SK-N-SH (cell line): ENCODE measurements around the gene PIEZO2. TPM values are rescaled to one million over a fixed set of nuclear protein-coding genes. Genes with fewer than 3 reads are reported as not detected.

ENCODE experiments used
- CTCF ChIA-PET: fragments of 300-600, 350-600 bp; formaldehyde crosslinking; extraction: SDS; loops from one replicate; lab custom pipeline; 2021; lab: Yijun Ruan, JAX
- POLR2A ChIA-PET: fragments of 350-600 bp; sonication (Branson Sonifier 250); formaldehyde crosslinking; extraction: SDS; loops from one replicate; lab custom pipeline; 2020; ENCODE audit warnings: antibody characterized with exemption, inconsistent platforms; lab: Yijun Ruan, JAX
- DNase-seq: peaks from one replicate; pipeline ENCODE4 v3.0.0; 2012
- H2AFZ ChIP-seq: fragments of 200-600 bp; sonication (generic); 2 replicates; pipeline ENCODE4 v1.8.1; 2016; ENCODE audit warnings: antibody characterized with exemption, mild to moderate bottlenecking, low read depth
- H3F3A ChIP-seq: fragments of 200-600 bp; sonication (generic); replicated peaks from 2 replicates; pipeline ENCODE3; 2016; ENCODE audit warnings: antibody characterized with exemption, mild to moderate bottlenecking; ENCODE audit not compliant: insufficient read depth
- H3K27ac ChIP-seq, 2 experiments: fragments of 200-500 bp in 1 of 2; fragments of 200-600 bp in 1 of 2; sonication (Bioruptor generic) in 1 of 2; sonication (generic), shearing (Covaris generic) in 1 of 2; 2 replicates each; pipeline versions ENCODE4 v1.5.1 to v1.6.1; 2014 to 2016; ENCODE audit warnings: low read depth in 2 of 2, inconsistent platforms in 1 of 2, low read length in 1 of 2, mild to moderate bottlenecking in 1 of 2, mixed read lengths in 1 of 2
- H3K27me3 ChIP-seq: fragments of 200-600 bp; sonication (generic), shearing (Covaris generic); 2 replicates; pipeline ENCODE4 v1.6.1; 2016; ENCODE audit warnings: mixed run types; ENCODE audit not compliant: insufficient read depth
- H3K36me3 ChIP-seq, 2 experiments: fragments of 200-500 bp in 1 of 2; fragments of 200-600 bp in 1 of 2; sonication (Bioruptor generic) in 1 of 2; sonication (generic) in 1 of 2; replicated peaks in 1 of 2; 2 replicates each; pipeline versions ENCODE3 to v1.5.1; 2014 to 2016; ENCODE audit warnings: low read length in 1 of 2, mild to moderate bottlenecking in 1 of 2; ENCODE audit not compliant: insufficient read depth in 2 of 2, control insufficient read depth in 1 of 2
- H3K4me1 ChIP-seq, 2 experiments: fragments of 200-500 bp in 1 of 2; fragments of 200-600 bp in 1 of 2; sonication (Bioruptor generic) in 1 of 2; sonication (generic), shearing (Covaris generic) in 1 of 2; 2 replicates each; pipeline versions ENCODE4 v1.5.1 to v1.6.1; 2014 to 2016; ENCODE audit warnings: low read depth in 1 of 2, low read length in 1 of 2, mixed run types in 1 of 2; ENCODE audit not compliant: insufficient read depth in 2 of 2, control insufficient read depth in 1 of 2
- H3K4me2 ChIP-seq: fragments of 200-600 bp; sonication (generic), shearing (Covaris generic); 2 replicates; pipeline ENCODE4 v1.6.1; 2017; ENCODE audit warnings: mixed run types
- H3K4me3 ChIP-seq, 2 experiments: fragments of 200-500 bp in 1 of 2; fragments of 200-600 bp in 1 of 2; sonication (Bioruptor generic) in 1 of 2; sonication (generic), shearing (Covaris generic) in 1 of 2; 2 replicates each; pipeline versions ENCODE4 v1.5.1 to v1.8.1; 2014 to 2016; ENCODE audit warnings: low read depth in 2 of 2, inconsistent platforms in 1 of 2, low read length in 1 of 2, mild to moderate bottlenecking in 1 of 2, mixed read lengths in 1 of 2, moderate library complexity in 1 of 2
- H3K79me2 ChIP-seq: fragments of 200-600 bp; sonication (generic); 2 replicates; pipeline ENCODE4 v1.8.1; 2017; ENCODE audit warnings: mild to moderate bottlenecking; ENCODE audit not compliant: insufficient read depth
- H3K9ac ChIP-seq: fragments of 200-600 bp; sonication (generic); 2 replicates; pipeline ENCODE4 v1.6.1; 2017; ENCODE audit warnings: mixed run types
- H3K9me2 ChIP-seq: fragments of 200-600 bp; sonication (generic); 2 replicates; pipeline ENCODE4 v1.6.1; 2017; ENCODE audit warnings: mixed run types
- H3K9me3 ChIP-seq: fragments of 200-600 bp; sonication (generic); 2 replicates; pipeline ENCODE4 v1.6.1; 2017; ENCODE audit warnings: mixed run types, mild to moderate bottlenecking, moderate library complexity
- H4K20me1 ChIP-seq: fragments of 200-600 bp; sonication (generic); 2 replicates; pipeline ENCODE4 v1.6.1; 2017; ENCODE audit warnings: mild to moderate bottlenecking, mixed run types; ENCODE audit not compliant: insufficient read depth
- EP300 ChIP-seq, 2 experiments: IDR thresholded peaks; 2 replicates each; pipeline versions ENCODE4 v1.4.0 to v1.6.1; 2012; ENCODE audit warnings: borderline replicate concordance in 1 of 2, low read depth in 1 of 2, low read length in 1 of 2
- FOSL2 ChIP-seq: IDR thresholded peaks from 2 replicates; pipeline ENCODE4 v1.4.0; 2012; ENCODE audit warnings: low read depth, mild to moderate bottlenecking, moderate library complexity, borderline replicate concordance
- GABPA ChIP-seq: IDR thresholded peaks from 2 replicates; pipeline ENCODE4 v1.4.0; 2012; ENCODE audit warnings: low read depth, mild to moderate bottlenecking
- GATA2 ChIP-seq: sonication (generic); formaldehyde crosslinking; IDR thresholded peaks from 2 replicates; pipeline ENCODE4 v1.5.0; 2020; ENCODE audit warnings: mild to moderate bottlenecking, missing genetic modification reagents
- IRF3 ChIP-seq: fragments of 150-350 bp; IDR thresholded peaks from 2 replicates; pipeline ENCODE4 v1.6.1; 2016; ENCODE audit warnings: mild to moderate bottlenecking, low read depth, low read length
- JUND ChIP-seq: IDR thresholded peaks from 2 replicates; pipeline ENCODE4 v1.4.0; 2012
- MXI1 ChIP-seq: IDR thresholded peaks from 2 replicates; pipeline ENCODE4 v1.6.1; 2012; ENCODE audit warnings: mild to moderate bottlenecking, low read depth, low read length, improper control_type of control experiment
- NFIC ChIP-seq: IDR thresholded peaks from 2 replicates; pipeline ENCODE4 v1.4.0; 2012; ENCODE audit warnings: borderline replicate concordance
- NRF1 ChIP-seq: IDR thresholded peaks from 2 replicates; pipeline ENCODE4 v1.6.1; 2012; ENCODE audit warnings: low read depth, mild to moderate bottlenecking, low read length
- PBX3 ChIP-seq: IDR thresholded peaks from 2 replicates; pipeline ENCODE4; 2012
- RCOR1 ChIP-seq: fragments of 150-350 bp; IDR thresholded peaks from 2 replicates; pipeline ENCODE4 v1.6.1; 2017; ENCODE audit warnings: antibody characterized with exemption, low read length
- RFX5 ChIP-seq: IDR thresholded peaks from 2 replicates; pipeline ENCODE4 v1.6.1; 2012; ENCODE audit warnings: mild to moderate bottlenecking, improper control_type of control experiment, low read length
- RXRA ChIP-seq: IDR thresholded peaks from 2 replicates; pipeline ENCODE4 v1.4.0; 2012; ENCODE audit warnings: low read depth, mild to moderate bottlenecking, borderline replicate concordance
- TAF1 ChIP-seq: IDR thresholded peaks from 2 replicates; pipeline ENCODE4 v1.6.1; 2012; ENCODE audit warnings: low read depth, mild to moderate bottlenecking, low read length, moderate library complexity, borderline replicate concordance
- TCF12 ChIP-seq: IDR thresholded peaks from 2 replicates; pipeline ENCODE4 v1.4.0; 2012
- TEAD4 ChIP-seq: IDR thresholded peaks from 2 replicates; pipeline ENCODE4 v1.4.0; 2012; ENCODE audit warnings: mild to moderate bottlenecking, borderline replicate concordance; ENCODE audit not compliant: insufficient read depth
- USF1 ChIP-seq: IDR thresholded peaks from 2 replicates; pipeline ENCODE4 v1.4.0; 2012; ENCODE audit warnings: low read depth, borderline replicate concordance
- USF2 ChIP-seq: fragments of 150-350 bp; IDR thresholded peaks from 2 replicates; pipeline ENCODE4 v1.6.1; 2017; ENCODE audit warnings: antibody characterized with exemption, low read length, low read depth, borderline replicate concordance
- ZBTB33 ChIP-seq: IDR thresholded peaks from 2 replicates; pipeline ENCODE4 v1.4.0; 2012; ENCODE audit warnings: low read depth, borderline replicate concordance
- WGBS: methylation state at CpG from one replicate; pipeline ENCODE4 v1.1.6; 2017; ENCODE audit warnings: low lambda C conversion rate; 5-methylcytosine and 5-hydroxymethylcytosine counted together
- polyA plus RNA-seq, 3 experiments: library from polyadenylated mRNA; depleted of rRNA; stranded (reverse); fragments of >200 nt; gene quantifications; 2 replicates each; pipeline ENCODE4 v1.2.3, GENCODE V29; 2012

PIEZO2 gene
- polyA plus RNA-seq, 1 of the 3 experiments (the other 2 are of a cell fraction): not detected

GRCh38 chr18:10908760-10909159, 240.6 kb downstream of the PIEZO2 start:
- POLR2A ChIA-PET: no interaction called here

GRCh38 chr18:10907749-10908148, 241.6 kb downstream of the PIEZO2 start:
- no peak overlapping the region for H3K4me2 ChIP-seq
- H3K4me3 ChIP-seq: no peak overlapping the region
- H3K9me2 ChIP-seq: no peaks in the 10 kb centered on the region
- ChIA-PET CTCF (no interaction called here), POLR2A (no interaction called here)
- 0% methylated on average over 1 of the region's 1 CpG for WGBS
- H3K36me3 ChIP-seq: no peaks in the 10 kb centered on the region
- H3K79me2 ChIP-seq: no peaks in the 10 kb centered on the region
- H3K4me1 ChIP-seq: no peaks in the 10 kb centered on the region
- no peak overlapping the region for H2AFZ ChIP-seq
- H4K20me1 ChIP-seq: no peaks in the 10 kb centered on the region
- peaks cover 7% of the 10 kb centered on the region; the same call in 1 of the 2 replicates for H3K27me3 ChIP-seq
- no peak for DNase-seq
- TF ChIP-seq TEAD4 (no peak), NRF1 (no peak), USF1 (no peak), FOSL2 (no peak), GABPA (no peak), USF2 (no peak), NFIC (no peak), TCF12 (no peak), EP300 (IDR thresholded peaks at IDR 0.05; ENCODE audit: borderline replicate concordance in 1 of 2, low read depth in 1 of 2, low read length in 1 of 2) (no peak), RXRA (no peak), MXI1 (no peak), ZBTB33 (no peak), RCOR1 (no peak), TAF1 (no peak), JUND (no peak)
- TF ChIP-seq, all 33 proteins: peak for 0
- Histone ChIP-seq H3K27ac (no peak overlapping the region), H3K9ac (no peak overlapping the region), H3K9me3 (no peaks in the 10 kb centered on the region), H3F3A (no peaks in the 10 kb centered on the region)

More at GRCh38 chr18:10908760-10909159, 240.6 kb downstream of the PIEZO2 start:
- Histone ChIP-seq H3K4me1 (no peaks in the 10 kb centered on the region), H3F3A (no peaks in the 10 kb centered on the region), H3K27ac (no peak overlapping the region), H4K20me1 (no peaks in the 10 kb centered on the region), H3K79me2 (no peaks in the 10 kb centered on the region), H3K9ac (no peak overlapping the region), H3K36me3 (no peaks in the 10 kb centered on the region), H3K9me2 (no peaks in the 10 kb centered on the region), H2AFZ (no peak overlapping the region), H3K4me3 (no peak overlapping the region), H3K9me3 (no peaks in the 10 kb centered on the region), H3K27me3 (peaks cover 7% of the 10 kb centered on the region; the same call in 1 of the 2 replicates), H3K4me2 (no peak overlapping the region)
- CTCF ChIA-PET: no interaction called here
- TF ChIP-seq PBX3 (no peak), NFIC (no peak), GATA2 (no peak), GABPA (no peak), RFX5 (no peak), NRF1 (no peak), IRF3 (no peak), TAF1 (no peak)
- 0% methylated on average over 5 of the region's 5 CpGs for WGBS
- DNase-seq: no peak
